Measurements from ENCODE around the gene MBD5.

DNA sequence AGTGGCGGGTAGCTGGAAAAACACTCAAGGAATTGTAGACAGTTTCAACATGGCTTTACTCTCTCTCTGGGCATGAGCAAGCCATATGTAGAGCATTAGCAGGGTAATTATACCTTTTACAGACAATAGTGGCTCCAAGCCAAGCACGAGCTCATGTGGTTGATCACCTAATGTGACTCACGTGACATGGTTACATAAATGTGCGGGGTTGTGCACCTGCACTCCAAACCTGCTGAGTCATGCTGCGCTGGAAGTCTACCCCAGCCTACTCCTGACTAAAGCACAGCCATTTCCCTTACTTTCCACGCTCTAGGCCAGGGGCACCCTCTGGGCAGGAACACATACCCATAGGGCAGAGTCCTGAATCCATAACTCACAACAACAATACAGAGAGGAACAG lies 232.8 kb downstream of the MBD5 start:
- TF ChIP-seq, protein P1, sequence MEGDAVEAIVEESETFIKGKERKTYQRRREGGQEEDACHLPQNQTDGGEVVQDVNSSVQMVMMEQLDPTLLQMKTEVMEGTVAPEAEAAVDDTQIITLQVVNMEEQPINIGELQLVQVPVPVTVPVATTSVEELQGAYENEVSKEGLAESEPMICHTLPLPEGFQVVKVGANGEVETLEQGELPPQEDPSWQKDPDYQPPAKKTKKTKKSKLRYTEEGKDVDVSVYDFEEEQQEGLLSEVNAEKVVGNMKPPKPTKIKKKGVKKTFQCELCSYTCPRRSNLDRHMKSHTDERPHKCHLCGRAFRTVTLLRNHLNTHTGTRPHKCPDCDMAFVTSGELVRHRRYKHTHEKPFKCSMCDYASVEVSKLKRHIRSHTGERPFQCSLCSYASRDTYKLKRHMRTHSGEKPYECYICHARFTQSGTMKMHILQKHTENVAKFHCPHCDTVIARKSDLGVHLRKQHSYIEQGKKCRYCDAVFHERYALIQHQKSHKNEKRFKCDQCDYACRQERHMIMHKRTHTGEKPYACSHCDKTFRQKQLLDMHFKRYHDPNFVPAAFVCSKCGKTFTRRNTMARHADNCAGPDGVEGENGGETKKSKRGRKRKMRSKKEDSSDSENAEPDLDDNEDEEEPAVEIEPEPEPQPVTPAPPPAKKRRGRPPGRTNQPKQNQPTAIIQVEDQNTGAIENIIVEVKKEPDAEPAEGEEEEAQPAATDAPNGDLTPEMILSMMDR (conservative IDR thresholded peaks at IDR 0.05 in 1 of 2, IDR thresholded peaks at IDR 0.05 in 1 of 2; ENCODE audit: extremely low read depth in 1 of 2, insufficient read depth in 1 of 2, low read depth in 1 of 2, low read length in 2 of 2): no peak
- no peak for TF ChIP-seq EZH2 (IDR thresholded peaks at IDR 0.05; ENCODE audit: borderline replicate concordance, low read length)

Data from mammary epithelial cell (primary cell).